OCI-LY1 (cell line): ENCODE data around the gene ZP2.

Source experiments
- H2AFZ ChIP-seq: fragments of 200-600 bp; sonication (generic), shearing (Covaris generic); 2 replicates; pipeline ENCODE4 v1.6.0; 2014; ENCODE audit warnings: antibody characterized with exemption, mild to moderate bottlenecking, low read length
- H3F3A ChIP-seq: fragments of 200-600 bp; sonication (generic), shearing (Covaris generic); 2 replicates; pipeline ENCODE4 v1.6.0; 2014; ENCODE audit warnings: mild to moderate bottlenecking, antibody characterized with exemption, low read length, moderate library complexity; ENCODE audit not compliant: insufficient read depth
- H3K27ac ChIP-seq: fragments of 200-600 bp; sonication (generic); 2 replicates; pipeline ENCODE4 v1.5.1; 2014; ENCODE audit warnings: low read length, mixed run types, mild to moderate bottlenecking, low read depth; ENCODE audit not compliant: poor library complexity, severe bottlenecking
- H3K27me3 ChIP-seq: fragments of 200-600 bp; sonication (generic); 2 replicates; pipeline ENCODE4 v1.6.0; 2014; ENCODE audit warnings: antibody characterized with exemption, mild to moderate bottlenecking, low read length, moderate library complexity; ENCODE audit not compliant: insufficient read depth
- H3K36me3 ChIP-seq: fragments of 200-600 bp; sonication (generic); 2 replicates; pipeline ENCODE4 v1.6.1; 2014; ENCODE audit warnings: mild to moderate bottlenecking, antibody characterized with exemption, low read length, moderate library complexity, mixed read lengths; ENCODE audit not compliant: insufficient read depth
- H3K4me1 ChIP-seq: fragments of 200-600 bp; sonication (generic); 2 replicates; pipeline ENCODE4 v1.5.1; 2014; ENCODE audit warnings: mild to moderate bottlenecking, low read length, moderate library complexity; ENCODE audit not compliant: insufficient read depth, severe bottlenecking
- H3K4me2 ChIP-seq: fragments of 200-600 bp; sonication (generic), shearing (Covaris generic); 2 replicates; pipeline ENCODE4 v1.6.1; 2014; ENCODE audit warnings: low read length
- H3K4me3 ChIP-seq: fragments of 200-600 bp; sonication (generic); 2 replicates; pipeline ENCODE4 v1.5.1; 2014; ENCODE audit warnings: low read length, low read depth, mild to moderate bottlenecking, mixed read lengths; ENCODE audit not compliant: poor library complexity, severe bottlenecking
- H3K79me2 ChIP-seq: fragments of 200-600 bp; shearing (Covaris generic); 2 replicates; pipeline ENCODE4 v1.6.1; 2016; ENCODE audit warnings: mixed run types, low read length, mixed read lengths; ENCODE audit not compliant: insufficient read depth
- H3K9ac ChIP-seq: fragments of 200-600 bp; sonication (generic), shearing (Covaris generic); 2 replicates; pipeline ENCODE4 v1.6.1; 2014; ENCODE audit warnings: mild to moderate bottlenecking, low read length, mixed read lengths
- H3K9me2 ChIP-seq: fragments of 200-600 bp; sonication (generic), shearing (Covaris generic); 2 replicates; pipeline ENCODE4 v1.6.1; 2014; ENCODE audit warnings: low read depth, mild to moderate bottlenecking, low read length, mixed read lengths
- H3K9me3 ChIP-seq: fragments of 200-600 bp; shearing (Covaris generic); 2 replicates; pipeline ENCODE4 v1.6.1; 2014; ENCODE audit warnings: low read length, mixed read lengths
- H4K20me1 ChIP-seq: fragments of 200-600 bp; sonication (generic), shearing (Covaris generic); 2 replicates; pipeline ENCODE4 v1.6.0; 2016; ENCODE audit warnings: mild to moderate bottlenecking, low read length; ENCODE audit not compliant: insufficient read depth
- CTCF ChIP-seq: fragments of 200-600 bp; sonication (generic), shearing (Covaris generic); IDR thresholded peaks from 2 replicates; pipeline ENCODE4 v1.5.1; 2017; ENCODE audit warnings: mild to moderate bottlenecking, antibody characterized with exemption, low read length, moderate library complexity, mixed read lengths
- EZH2 ChIP-seq: fragments of 200-600 bp; sonication (generic), shearing (Covaris generic); IDR thresholded peaks from 2 replicates; pipeline ENCODE4 v1.8.0; 2017; ENCODE audit warnings: borderline replicate concordance, mixed run types, mild to moderate bottlenecking, antibody characterized with exemption, low read length, moderate library complexity, mixed read lengths

The ZP2 gene

GRCh38 chr16:21184834-21185233, 26.5 kb downstream of the ZP2 start:
- Histone ChIP-seq H3K79me2 (no peaks in the 10 kb centered on the region), H3F3A (no peaks in the 10 kb centered on the region), H2AFZ (no peak overlapping the region), H3K36me3 (peaks cover 26% of the 10 kb centered on the region), H4K20me1 (no peaks in the 10 kb centered on the region), H3K27me3 (no peaks in the 10 kb centered on the region), H3K9ac (no peak overlapping the region), H3K27ac (no peak overlapping the region), H3K4me1 (no peaks in the 10 kb centered on the region), H3K9me3 (peaks cover 6% of the 10 kb centered on the region; the same call in 1 of the 2 replicates), H3K4me2 (no peak overlapping the region), H3K4me3 (no peak overlapping the region), H3K9me2 (no peaks in the 10 kb centered on the region)
- TF ChIP-seq EZH2: no peak
- TF ChIP-seq CTCF: no peak

DNA sequence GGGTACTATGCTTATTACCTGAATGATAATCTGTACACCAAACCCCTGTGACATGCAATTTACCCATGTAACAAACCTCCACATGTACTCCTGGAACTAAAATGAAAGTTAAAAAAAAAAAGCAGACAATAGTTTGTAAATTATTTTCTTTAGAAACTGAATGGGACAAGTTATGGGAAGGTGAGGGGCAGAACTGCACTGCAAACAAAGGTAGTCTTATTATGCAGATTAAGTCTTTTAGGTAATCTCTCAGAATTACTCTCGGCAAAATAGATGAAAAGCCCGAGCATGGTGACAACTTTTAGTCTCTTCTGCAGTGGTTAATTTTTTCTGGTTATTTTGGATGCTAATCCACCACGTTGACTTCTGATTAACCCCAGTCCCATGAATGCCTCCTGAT, 27.4 kb downstream of the ZP2 start:
- no peaks in the 10 kb centered on the region for H3K79me2 ChIP-seq
- peaks cover 8% of the 10 kb centered on the region; the same call in 1 of the 2 replicates for H3K9me3 ChIP-seq
- H3K9me2 ChIP-seq: no peaks in the 10 kb centered on the region
- H3K36me3 ChIP-seq: peaks cover 34% of the 10 kb centered on the region
- TF ChIP-seq EZH2: no peak
- TF ChIP-seq CTCF: no peak
- H2AFZ ChIP-seq: no peak overlapping the region
- H3K4me2 ChIP-seq: no peak overlapping the region
- no peak overlapping the region for H3K9ac ChIP-seq
- H3K27ac ChIP-seq: no peak overlapping the region
- H3F3A ChIP-seq: no peaks in the 10 kb centered on the region
- no peaks in the 10 kb centered on the region for H3K27me3 ChIP-seq
- no peaks in the 10 kb centered on the region for H4K20me1 ChIP-seq
- H3K4me1 ChIP-seq: no peaks in the 10 kb centered on the region
- H3K4me3 ChIP-seq: no peak overlapping the region

DNA sequence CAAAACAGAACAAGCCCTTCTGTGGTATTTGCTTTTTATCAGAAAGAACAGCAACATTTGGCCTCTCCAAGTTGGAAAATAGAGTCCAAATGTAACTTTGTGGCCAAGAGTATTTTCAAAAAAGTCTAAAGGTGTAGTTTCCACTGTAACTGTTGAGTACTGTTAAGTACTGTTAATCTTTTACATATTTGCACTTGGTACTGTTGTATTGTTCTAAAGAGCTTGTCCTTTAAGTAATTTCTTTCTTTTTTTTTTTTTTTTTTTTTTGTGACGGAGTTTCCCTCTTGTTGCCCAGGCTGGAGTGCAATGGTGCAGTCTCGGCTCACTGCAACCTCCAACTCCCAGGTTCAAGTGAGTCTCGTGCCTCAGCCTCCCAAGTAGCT, 31.4 kb downstream of the ZP2 start:
- Histone ChIP-seq H3K4me3 (no peak overlapping the region), H3K79me2 (no peaks in the 10 kb centered on the region), H2AFZ (no peak overlapping the region), H3K9ac (no peak overlapping the region), H3K9me2 (no peaks in the 10 kb centered on the region), H3K9me3 (peaks cover 16% of the 10 kb centered on the region; the same call in 1 of the 2 replicates), H3K27ac (no peak overlapping the region), H3K4me2 (no peak overlapping the region), H3K36me3 (peaks cover 65% of the 10 kb centered on the region), H3F3A (no peaks in the 10 kb centered on the region), H3K4me1 (no peaks in the 10 kb centered on the region), H4K20me1 (no peaks in the 10 kb centered on the region), H3K27me3 (no peaks in the 10 kb centered on the region)
- no peak for TF ChIP-seq CTCF
- TF ChIP-seq EZH2: no peak
